Anterior cingulate cortex (tissue), 58 donors: Measurements from ENCODE around the gene HDGFL2.
A peak's percentile ranks its signal among the peaks of the same experiment; 100 is the strongest.

Source experiments
- DNase-seq, 58 donors: peaks; one replicate each; lab custom pipeline; 2025; lab: John Stamatoyannopoulos, UW

HDGFL2 gene

DNA sequence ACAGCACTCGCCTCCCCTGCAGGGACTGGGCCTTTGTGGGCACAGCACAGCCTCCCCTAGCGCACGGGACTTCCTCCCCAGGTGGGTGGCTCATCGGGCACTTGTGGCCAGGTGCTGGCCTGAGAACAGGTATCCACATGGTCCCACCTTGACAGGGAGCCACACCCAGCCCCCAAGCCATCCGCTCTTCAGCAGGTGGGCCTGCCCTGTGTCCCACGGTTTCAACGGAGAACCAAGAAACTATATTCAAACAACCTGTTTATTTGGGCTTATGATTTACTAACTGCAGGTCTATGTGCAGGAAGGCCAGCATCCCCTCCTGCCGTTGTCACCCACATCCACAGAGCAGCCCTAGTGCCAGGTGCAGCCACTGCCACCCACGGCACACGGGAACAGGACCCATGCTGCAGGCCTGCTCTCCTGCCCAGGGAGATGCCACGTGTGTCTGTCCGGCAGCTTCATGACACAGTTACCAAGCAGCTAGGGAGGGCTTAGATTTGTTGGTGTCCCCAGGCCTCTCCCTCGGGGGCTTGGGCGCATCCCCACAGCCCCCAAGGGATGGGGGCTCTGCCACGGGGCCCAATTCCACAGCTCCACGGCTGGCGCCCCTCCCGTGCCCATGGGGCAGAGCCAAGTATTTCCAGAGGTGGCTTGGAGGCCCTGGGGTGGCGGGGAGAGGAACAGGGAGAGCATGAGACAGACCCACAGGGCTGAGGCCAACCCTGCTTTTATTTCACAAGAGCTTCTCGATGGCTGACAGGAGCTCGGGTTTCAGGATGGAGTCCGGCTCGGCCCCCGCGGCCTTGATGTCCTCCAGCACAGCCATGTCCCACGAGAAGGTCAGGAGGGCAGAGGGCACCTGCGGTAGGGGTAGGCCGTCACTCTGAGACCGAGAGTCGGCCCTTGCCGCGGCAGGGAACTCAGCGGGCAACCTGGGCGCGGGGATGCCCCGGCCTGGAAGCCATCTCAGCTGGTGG, 27.0 kb upstream of the HDGFL2 start:
- no peak for DNase-seq

DNA sequence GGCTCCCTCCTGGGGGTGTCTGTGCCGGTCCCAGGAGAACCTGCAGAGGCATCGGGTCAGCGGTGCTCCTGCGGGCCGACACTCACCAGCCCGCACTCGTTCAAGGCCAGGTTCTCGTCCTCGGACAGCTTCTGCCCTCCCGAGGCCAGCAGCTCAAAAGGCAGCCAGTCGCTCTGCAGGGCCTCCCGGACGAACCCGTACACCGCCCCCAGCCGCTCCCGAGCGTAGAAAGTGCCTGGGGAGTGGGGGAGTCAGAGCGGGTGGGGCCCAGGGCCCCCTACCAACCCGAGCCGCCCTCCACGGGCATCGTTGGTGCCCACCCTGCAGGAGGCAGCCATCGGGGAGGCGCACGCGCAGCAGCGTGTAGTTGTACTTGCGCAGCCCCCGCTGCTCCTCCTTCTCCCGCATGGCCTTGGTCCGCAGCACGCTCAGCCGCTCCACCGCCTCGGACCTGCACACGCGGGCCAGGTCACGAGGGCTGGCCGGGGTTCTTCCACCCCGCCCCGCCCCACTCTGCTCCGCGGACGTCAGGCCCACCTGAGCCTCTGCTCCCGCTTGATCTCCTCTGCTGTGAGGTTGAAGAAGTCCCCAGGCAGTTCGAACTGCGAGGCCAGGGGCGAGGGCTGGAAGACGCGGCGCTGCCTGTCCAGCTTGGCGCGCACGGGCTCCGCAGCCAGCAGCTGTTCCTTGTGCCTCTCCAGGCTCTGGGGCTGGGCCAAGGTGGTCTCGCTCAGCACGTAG, 26.0 kb upstream of the HDGFL2 start:
- no peak for DNase-seq

DNA sequence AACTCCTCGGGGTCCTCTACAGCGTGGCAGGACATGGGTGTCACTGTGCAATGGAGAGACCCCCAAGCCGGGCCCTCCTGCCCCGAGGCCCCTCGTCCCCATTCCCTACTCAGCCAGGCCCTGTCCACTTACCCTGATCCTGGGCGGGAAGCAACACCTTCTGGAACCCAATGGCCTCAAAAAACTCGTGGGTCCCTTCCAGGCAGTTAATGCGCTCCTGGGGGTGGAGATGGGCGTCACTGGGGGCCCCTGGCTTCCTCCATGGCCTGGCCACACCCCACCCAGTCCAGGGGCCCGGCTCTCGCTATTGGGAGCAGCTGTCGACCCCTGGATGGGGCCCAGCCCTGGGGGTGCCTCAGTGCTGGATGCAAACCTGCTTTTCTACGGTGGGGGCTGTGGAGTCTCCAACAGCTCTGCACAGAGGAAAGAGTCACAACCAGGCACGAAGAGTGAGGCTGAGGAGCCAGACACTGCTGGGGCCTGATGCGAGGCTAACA, 25.3 kb upstream of the HDGFL2 start:
- DNase-seq, result no peak

DNA sequence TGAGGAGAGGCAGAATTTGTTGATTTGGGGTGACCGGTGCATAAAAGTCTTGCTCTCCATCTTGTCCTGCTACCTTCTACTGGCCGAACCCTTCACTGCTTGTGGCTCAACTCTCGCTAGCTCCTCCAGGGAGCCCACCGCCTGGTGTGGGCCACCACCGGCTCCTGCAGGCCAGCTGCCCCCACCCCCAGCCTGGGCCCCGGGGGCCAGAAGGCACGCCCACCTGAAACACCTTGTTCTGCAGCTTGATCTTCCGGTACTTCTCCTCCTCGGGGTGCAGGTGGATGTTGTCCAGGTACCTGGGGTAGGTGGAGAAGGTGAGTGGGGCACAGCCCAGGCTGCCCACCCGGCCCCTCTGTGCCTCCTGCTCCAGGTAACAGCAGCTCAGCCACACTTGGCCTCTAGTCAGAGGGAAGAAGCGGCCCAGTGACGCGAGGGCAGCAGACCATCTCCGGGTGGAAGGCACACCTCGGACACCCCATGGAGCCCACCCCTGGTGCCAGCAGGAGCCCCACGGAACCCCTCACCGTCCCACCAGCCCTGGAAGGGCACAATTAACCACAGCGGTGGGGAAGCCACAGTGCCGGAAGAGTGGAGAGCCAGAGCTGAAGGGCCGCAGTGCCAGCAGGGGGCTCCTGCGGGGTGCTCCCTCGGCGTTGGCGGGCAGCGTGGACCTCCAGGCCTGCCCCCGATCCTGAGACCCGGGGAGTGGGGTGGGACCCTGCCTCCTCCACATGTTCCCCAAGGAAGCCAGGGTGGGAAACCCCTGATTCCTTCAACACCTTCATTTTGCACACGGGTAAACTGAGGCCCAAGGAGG, 24.6 kb upstream of the HDGFL2 start:
- DNase-seq, result no peak

DNA sequence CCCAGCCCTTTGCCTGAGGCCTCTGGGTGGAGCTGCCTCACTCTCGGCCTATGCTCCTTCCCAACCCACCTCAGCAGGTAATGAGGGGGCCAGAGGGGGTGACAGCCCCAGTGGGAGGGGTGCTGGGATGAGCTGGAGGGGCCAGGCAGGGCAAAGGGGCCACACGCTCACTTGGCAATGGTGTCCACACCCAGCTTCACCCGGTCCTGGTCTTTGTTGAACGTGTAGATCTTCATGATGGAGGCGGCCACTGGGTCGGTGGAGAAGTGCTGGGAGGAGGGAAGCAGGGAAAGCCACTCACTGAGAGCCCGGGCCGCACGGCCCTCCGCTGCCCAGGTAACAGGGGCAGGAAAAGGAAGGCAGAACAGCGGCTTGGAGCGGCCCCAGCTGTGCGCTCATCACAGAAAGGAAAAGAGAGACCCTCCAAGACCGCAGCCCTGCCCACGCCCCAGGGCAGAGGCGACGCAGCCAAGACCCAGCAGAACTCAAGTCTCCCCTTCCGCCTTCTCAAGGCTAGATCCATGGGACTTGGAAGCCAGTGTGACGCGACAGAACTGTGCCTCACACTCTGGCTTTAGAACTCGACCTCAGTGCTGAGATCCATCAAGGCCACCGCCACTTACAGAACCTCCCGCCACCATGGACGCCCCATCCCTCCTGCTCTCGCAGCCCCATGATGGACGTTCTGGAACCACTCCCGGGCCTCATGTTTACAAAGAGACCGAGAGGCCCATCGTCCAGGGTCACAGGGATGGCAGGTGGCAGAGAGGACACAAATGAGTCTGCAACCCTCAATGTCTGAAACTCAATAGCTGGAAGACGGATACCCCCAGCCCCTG, 23.7 kb upstream of the HDGFL2 start:
- DNase-seq, result no peak

DNA sequence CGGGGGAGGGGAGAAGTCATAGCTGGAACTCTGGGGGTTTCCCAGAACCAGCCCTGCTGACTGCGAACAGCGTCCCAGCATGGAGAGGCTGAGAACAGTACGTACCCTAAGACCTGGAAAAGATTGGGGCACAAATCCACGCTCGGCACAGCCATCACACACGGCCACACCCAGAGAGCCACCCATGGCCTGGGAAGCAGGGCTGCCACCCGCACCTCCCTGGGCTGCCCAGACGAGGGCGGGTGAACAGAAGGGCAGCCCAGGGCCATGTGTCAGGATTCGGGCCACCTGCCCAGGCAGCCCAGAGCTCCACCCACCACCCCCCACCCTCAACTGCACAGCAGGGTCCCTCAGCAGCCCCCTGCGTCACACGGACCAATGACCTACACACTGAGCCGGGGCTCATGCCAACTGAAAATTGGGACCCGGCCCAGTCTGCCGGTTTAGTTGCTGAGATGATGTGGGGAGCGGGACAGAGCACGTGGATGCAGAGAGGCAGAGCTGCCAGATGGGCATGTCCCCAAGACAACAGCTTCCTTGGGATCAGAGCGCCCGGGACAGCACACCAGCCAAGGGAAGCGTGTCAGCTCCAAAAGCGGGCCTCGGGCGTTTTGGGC, 23.0 kb upstream of the HDGFL2 start:
- DNase-seq, result peak in 56 of 58 donors; percentile 23 to 93 (median 78)

DNA sequence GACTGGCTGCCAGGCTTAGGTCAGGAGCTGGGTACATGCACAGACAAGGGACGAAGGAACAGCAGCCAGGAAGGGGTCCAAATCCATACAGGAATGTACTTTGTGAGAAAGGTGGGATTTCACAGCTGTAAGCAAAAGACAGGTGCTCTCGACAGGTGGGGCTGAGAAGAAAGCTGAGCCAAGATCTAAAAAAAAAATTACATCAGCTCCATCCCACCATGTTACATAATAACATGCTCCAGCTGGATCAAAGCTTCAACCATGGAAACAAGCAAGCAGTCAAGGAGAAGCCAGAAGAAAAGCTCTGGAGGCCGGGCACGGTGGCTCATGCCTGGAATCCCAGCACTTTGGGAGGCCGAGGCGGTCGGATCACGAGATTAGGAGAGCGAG, 22.5 kb upstream of the HDGFL2 start:
- DNase-seq, result peak in 1 of 58 donors; percentile 64

DNA sequence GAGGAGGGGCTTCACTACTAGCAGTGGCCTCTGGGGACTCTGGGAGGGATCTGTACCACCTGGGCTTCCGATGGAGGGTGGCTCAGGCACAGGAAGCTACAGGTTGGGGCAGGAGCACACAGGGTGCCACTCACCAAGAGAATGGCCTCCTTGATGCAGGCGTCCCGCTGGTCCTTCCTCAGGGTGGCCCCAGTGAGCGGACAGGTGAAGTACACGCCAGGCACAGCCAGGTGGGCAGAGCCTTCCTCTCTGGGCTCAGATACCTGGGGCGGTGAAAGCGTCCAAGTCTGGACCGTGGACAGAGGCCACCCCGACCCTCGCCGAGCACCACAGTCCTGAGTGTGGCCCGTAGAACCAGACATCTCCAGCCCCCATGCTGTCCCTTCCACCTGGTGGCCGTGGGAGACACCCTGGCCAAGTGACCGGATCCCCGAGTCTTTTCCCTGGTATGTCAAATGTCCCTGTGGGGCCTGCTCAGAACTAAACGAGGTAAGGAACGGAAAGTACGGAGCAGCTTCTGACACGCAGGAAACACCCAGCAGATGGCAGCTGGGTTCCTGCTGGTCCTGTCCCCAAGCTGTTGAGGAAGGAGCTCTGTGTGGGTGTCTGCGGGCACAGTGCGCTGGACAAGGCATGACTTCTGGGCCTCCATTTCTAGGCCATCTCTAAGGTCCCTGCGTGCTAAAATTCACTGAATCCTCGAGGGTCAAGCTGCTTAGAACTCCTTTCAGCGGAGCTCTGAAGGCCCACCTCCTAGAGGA, 19.7 kb upstream of the HDGFL2 start:
- DNase-seq, result no peak

DNA sequence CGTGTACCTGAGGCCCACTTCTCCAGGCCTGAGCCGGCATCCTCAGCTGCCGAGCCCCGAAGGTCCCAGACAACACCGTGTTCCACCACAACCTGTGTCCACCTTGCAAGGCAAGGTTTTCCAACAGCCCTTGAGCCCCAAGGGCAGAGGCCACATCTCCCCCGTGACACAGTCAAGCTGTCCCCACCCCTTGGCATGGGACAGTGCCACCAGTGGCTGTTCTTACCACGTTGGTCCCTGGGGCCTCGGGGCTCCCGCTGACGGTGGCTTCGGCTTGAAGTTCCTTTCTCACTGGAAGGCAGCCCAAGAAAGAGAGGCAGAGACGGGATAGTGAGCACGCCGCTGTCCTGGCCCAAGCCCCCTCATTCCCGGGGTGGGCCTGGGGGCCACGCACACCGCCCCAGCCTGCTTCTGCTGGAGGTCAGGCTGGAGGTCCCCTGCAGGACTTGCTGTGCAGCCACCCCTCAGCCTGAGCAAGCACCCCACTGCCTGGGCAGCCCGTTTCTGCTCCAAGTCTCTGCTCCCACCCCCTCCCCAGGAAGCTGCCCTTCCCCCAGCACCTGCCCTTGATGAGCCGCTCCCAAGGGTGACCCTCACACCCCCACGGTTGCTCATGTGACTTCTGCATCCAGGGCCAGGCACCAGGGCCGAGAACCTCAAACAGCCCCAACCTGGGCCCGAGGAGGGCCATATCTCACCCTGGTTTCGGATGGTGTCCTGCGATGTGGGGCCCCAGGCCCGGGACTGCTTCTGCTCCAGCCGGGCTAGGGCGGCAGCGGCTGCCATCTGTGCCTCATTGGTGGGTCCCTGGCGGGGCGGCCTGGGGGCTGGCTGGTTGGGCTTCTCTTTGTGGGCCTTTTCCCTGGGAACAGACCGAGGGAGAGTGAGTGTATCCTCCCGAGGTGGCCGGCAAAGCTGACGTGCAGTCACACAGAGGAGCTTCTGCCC, 18.6 kb upstream of the HDGFL2 start:
- no peak for DNase-seq

DNA sequence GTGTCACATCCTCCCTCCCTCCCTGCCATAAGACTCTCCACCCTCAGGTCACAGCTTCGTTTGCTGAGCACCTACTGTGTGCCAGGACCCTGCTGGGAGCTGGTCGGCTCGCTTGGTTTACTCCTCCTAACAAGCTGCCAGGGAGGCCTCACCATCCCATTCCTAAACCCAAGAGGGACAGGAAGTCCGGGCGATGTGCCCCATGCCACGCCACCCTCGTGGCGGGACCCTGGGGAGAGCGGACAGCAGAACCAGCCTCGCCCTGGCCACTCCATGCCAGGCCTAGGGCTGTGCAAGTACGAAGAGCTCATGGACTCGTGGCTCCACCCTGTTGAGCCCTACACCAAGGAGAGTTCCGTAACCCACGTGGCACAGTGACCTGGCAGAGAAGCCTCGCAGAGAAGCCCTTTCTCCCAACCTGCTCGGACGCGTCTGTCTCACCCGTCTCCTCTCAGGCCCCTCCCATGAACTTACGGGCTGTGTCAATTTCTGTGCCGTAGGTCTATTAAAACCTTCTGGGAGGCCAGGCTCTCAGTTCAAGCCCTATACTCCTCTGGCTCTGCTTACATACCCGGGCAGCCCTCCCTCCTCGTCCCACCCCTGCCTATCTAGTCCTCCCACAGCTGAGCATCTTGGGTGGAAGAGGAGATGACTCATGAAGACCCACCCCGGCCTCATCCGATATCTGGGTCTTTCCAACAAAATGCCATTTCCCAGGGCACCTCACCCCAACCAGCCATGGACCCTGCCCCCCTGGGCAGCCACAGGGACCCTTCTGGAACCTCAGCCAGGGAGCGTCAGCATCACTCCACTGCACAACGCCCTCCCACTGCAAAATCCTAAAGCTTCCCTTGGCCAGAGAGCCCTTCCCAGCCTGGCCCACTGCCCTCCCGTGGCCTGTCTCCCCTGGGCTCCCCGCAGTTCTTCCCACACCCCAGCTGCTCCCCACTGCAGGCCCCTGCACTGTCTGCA, 17.1 kb upstream of the HDGFL2 start:
- peak in 1 of 58 donors; percentile 17 for DNase-seq

DNA sequence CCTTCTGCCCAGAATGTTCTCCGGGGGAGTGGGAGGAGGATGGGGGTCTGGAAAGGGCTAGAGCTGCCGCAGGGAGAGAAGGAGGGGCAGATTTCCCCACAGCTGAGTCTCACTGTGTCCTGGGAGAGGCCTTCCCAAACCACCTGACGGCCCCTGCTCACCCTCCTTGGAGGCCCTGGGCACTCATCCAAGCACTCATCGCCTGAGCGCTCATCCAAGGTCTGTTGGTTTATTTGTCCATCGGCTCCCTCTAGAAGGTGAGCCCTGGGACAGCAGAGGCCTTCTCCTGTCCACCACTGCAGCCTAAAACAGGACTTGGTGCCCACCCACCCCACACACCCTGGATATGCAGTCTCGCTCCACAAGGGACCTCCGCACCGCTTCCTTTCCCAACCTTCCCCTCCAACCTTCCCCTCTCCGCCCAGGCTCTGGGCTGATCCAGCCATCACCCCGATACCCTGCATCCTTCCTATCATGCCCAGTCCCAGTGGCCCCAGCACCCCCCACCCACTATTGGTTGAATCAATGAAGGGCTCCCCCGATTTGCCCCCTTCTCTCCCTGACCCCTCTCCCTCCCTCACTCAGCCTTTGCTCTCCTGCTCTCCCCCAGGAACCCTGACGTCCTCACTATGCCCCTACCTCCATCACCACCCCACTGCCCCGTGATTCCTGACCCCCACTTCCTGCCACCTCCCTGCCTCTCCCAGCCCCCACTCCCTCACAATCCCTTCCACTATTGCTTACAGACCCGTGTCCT, 16.2 kb upstream of the HDGFL2 start:
- peak in 21 of 58 donors; percentile 15 to 53 (median 32) for DNase-seq

DNA sequence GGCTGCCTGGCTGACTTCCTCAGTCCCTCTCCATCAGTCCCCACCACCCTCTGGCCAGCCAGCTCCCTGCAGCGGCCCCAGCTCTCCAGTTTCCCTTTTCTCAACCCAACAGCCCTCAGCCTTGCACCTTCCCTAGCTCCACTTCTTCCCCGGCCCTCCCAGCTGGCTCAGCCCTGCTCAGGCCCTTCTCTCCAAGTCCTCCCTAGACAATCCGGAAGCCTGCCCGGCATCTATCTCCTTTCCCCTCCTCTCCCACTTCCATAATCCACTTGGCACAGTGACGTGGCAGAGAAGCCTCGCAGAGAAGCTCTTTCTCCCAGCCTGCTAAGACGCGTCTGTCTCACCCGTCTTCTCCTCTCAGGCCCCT, 15.6 kb upstream of the HDGFL2 start:
- DNase-seq, result peak in 25 of 58 donors; percentile 13 to 62 (median 38)

DNA sequence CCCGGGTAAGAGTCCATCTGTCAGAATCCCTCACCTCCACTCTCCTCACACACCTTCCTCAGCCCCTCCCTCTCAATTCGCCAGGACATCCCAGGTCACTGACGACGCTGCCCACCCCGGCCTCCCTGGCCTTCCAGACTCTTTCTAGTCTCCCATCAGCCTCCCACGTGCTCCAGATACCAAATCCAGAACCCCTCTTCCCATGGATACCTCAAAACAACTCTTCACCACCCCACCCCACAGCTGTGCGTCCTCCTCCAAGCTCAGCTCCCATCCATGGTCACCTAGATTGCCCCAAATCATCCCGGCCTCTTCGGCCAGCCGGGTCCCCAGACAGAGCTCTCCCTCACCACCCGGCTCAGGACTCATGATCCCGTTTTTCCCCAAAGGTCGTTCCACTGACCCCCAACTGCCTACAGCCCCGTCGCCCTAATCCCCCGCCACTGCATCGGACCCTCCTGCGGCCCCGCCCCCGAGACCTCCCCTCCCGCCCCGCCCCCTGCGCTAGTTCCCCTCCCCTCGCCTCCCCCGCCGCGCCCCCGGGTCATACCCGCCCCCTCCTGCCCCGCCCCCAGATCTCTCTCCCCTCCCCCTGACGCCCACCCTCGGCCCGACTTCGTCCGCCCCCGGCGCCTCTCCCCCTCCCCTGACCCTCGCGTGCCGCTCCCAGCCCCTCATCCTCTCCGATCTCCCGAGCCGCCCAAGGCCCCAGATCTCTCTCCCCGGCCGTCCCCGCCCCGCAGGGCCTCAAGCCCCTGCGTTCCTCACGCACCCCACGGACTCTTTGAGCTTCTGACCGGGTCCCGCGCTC, 15.0 kb upstream of the HDGFL2 start:
- peak in 25 of 58 donors; percentile 22 to 69 (median 50) for DNase-seq

DNA sequence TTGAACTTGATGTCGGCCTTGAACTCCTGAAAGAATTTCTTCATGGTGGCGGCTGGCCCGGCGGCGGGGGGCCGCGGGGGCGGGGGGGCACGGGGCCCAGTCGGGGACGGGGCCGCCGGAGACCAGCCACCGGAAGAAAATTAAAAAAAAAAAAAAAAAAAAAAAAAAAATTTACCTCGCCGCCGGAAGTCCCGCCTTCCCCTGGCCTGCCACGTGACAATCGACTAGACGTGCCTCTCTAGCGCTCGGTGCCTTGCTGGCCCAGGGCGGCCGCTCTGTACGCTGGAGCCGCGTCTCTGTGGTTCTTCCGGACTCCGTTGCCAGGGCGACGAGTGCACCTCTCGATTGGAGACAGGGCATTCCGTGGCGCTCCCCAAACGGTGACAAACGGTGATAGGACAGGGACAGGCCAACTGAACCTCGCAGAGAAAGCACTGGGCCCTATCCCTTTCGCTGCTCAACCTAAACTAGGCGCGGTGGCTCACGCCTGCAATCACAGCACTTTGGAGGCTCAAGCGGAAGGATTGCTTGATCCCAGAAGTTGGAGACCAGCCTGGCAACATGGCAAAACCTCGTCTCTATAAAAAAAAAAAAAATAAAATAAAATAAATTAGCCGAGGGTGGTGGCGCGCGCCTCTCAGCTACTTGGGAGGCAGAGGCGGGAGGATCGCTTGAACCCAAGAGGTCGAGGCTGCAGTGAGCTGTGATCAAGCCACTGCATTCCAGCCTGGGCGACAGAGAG, 14.3 kb upstream of the HDGFL2 start, which contains the start of gene UBXN6:
Gene UBXN6, minus strand, starts transcription at position 141 of the 742 bp plus-strand sequence. Its CDS starts 97 bp downstream, at position 44.
- peak; percentile 68 to 98 (median 95) for DNase-seq
